Head of caudate nucleus (tissue), 42 donors: ENCODE results near the gene ADAD2.

Source experiments
- DNase-seq, 42 donors: peaks; one replicate each; pipeline versions ENCODE4 v3.0.0 to v3.0.0-alpha.2; 2020 to 2021; ENCODE audit warnings: mixed read lengths in 7 of 42
- intact Hi-C: fragments of 100-400 bp; cut with DNase I; formaldehyde crosslinking; loops from one replicate; pipeline ENCODE4 v1.15.0; 2022

ADAD2 gene

GRCh38 chr16:84190731-84191388 lies at the start of gene ADAD2:
TSS of gene ADAD2 (plus strand) at chr16:84191157. CDS start at chr16:84191231, 74 bp downstream.
- intact Hi-C loops = no loop called here
- DNase-seq = no peak

GRCh38 chr16:84143081-84143480 lies 47.9 kb upstream of the ADAD2 start:
- no peak for DNase-seq
- intact Hi-C loops = no loop called here

GRCh38 chr16:84143784-84144199 lies 47.2 kb upstream of the ADAD2 start:
- peak in 5 of 42 donors; percentile 21 to 41 (median 27) for DNase-seq
- intact Hi-C loops = no loop called here

GRCh38 chr16:84144209-84144858 lies 46.6 kb upstream of the ADAD2 start:
- peak in 41 of 42 donors; percentile 32 to 77 (median 58) for DNase-seq
- intact Hi-C loops = no loop called here

GRCh38 chr16:84144859-84145639 lies 45.9 kb upstream of the ADAD2 start, which contains the start of the genes DNAAF1 and HSDL1:
TSS of gene DNAAF1 (plus strand) at chr16:84145308. CDS start at chr16:84145441, 133 bp downstream.
TSS of gene HSDL1 (minus strand) at chr16:84145177. CDS start at chr16:84131321, 13,856 bp downstream.
- intact Hi-C loops = no loop called here
- DNase-seq = peak; percentile 83 to 98 (median 94)

GRCh38 chr16:84150926-84151325 lies 40.0 kb upstream of the ADAD2 start:
- no peak for DNase-seq
- intact Hi-C loops = no loop called here

- intact Hi-C loops = no loop called here
- no peak for DNase-seq
These were observed 37.2 kb upstream of the ADAD2 start for GRCh38 chr16:84153660-84154214.

GRCh38 chr16:84155226-84155625 lies 35.7 kb upstream of the ADAD2 start:
- intact Hi-C loops = no loop called here
- no peak for DNase-seq

- no peak for DNase-seq
- intact Hi-C loops = no loop called here
These were observed 35.2 kb upstream of the ADAD2 start for GRCh38 chr16:84155771-84156170.

GRCh38 chr16:84156342-84156784 lies 34.6 kb upstream of the ADAD2 start:
- no peak for DNase-seq
- intact Hi-C loops = no loop called here

GRCh38 chr16:84159007-84159406 lies 31.9 kb upstream of the ADAD2 start:
- intact Hi-C loops = no loop called here
- no peak for DNase-seq

- DNase-seq = no peak
- intact Hi-C loops = no loop called here
These were observed 31.2 kb upstream of the ADAD2 start for GRCh38 chr16:84159800-84160199.

GRCh38 chr16:84161037-84161436 lies 29.9 kb upstream of the ADAD2 start:
- no peak for DNase-seq
- intact Hi-C loops = no loop called here

GRCh38 chr16:84161801-84162200 lies 29.2 kb upstream of the ADAD2 start:
- intact Hi-C loops = no loop called here
- DNase-seq = no peak

- DNase-seq = no peak
- intact Hi-C loops = no loop called here
These were observed 25.2 kb upstream of the ADAD2 start for GRCh38 chr16:84165746-84166145.

GRCh38 chr16:84166796-84167695 lies 23.9 kb upstream of the ADAD2 start:
- intact Hi-C loops = no loop called here

GRCh38 chr16:84169765-84170310 lies 21.1 kb upstream of the ADAD2 start:
- intact Hi-C loops = no loop called here
- DNase-seq = no peak

More at GRCh38 chr16:84166796-84167695, 23.9 kb upstream of the ADAD2 start:
- DNase-seq = no peak

GRCh38 chr16:84174396-84174795 lies 16.6 kb upstream of the ADAD2 start:
- DNase-seq = peak in 14 of 42 donors; percentile 33 to 69 (median 42)
- intact Hi-C loops = no loop called here
